Measurements from ENCODE around the gene TEAD4.

GRCh38 chr12:3049176-3049575 lies 90.0 kb downstream of the TEAD4 start:
- TF ChIP-seq POLR2AphosphoS5 (IDR thresholded peaks at IDR 0.05; ENCODE audit: low read depth, low read length) = no peak
- TF ChIP-seq POLR2A (IDR thresholded peaks at IDR 0.05; ENCODE audit: low read depth, low read length) = no peak
- no peak for TF ChIP-seq TAF1 (IDR thresholded peaks at IDR 0.05; ENCODE audit: borderline replicate concordance, low read depth, low read length)

All from GM12892 (cell line).